Loucy (cell line): Measurements from ENCODE around the gene ZNF480.

ENCODE experiments used
- H2AFZ ChIP-seq: fragments of 200-600 bp; sonication (generic); 2 replicates; pipeline ENCODE4 v1.6.0; 2016; ENCODE audit warnings: antibody characterized with exemption, mild to moderate bottlenecking, low read length, moderate library complexity
- H3F3A ChIP-seq: fragments of 200-600 bp; 2 replicates; pipeline ENCODE4 v1.6.0; 2016; ENCODE audit warnings: antibody characterized with exemption, low read depth, mild to moderate bottlenecking
- H3K27me3 ChIP-seq: fragments of 200-600 bp; sonication (generic); 2 replicates; pipeline ENCODE4 v1.6.1; 2014; ENCODE audit warnings: low read length, mild to moderate bottlenecking; ENCODE audit not compliant: insufficient read depth, poor library complexity, severe bottlenecking
- H3K36me3 ChIP-seq: fragments of 200-600 bp; sonication (generic); 2 replicates; pipeline ENCODE4 v1.6.1; 2016; ENCODE audit warnings: low read length; ENCODE audit not compliant: insufficient read depth
- H3K4me1 ChIP-seq: fragments of 200-600 bp; sonication (generic); 2 replicates; pipeline ENCODE4 v1.5.1; 2014; ENCODE audit warnings: low read length, mild to moderate bottlenecking; ENCODE audit not compliant: insufficient read depth, poor library complexity, severe bottlenecking
- H3K4me2 ChIP-seq: fragments of 200-600 bp; sonication (generic); 2 replicates; pipeline ENCODE4 v1.6.0; 2014; ENCODE audit warnings: antibody characterized with exemption, low read length, low read depth, mild to moderate bottlenecking; ENCODE audit not compliant: poor library complexity, severe bottlenecking
- H3K4me3 ChIP-seq: fragments of 200-600 bp; sonication (generic); 2 replicates; pipeline ENCODE4 v1.5.1; 2014; ENCODE audit warnings: low read length, mild to moderate bottlenecking, mixed read lengths; ENCODE audit not compliant: poor library complexity, severe bottlenecking
- H3K79me2 ChIP-seq: fragments of 200-600 bp; sonication (generic); 2 replicates; pipeline ENCODE4 v1.6.1; 2014; ENCODE audit warnings: low read length; ENCODE audit not compliant: insufficient read depth
- H3K9ac ChIP-seq: fragments of 200-600 bp; sonication (generic); 2 replicates; pipeline ENCODE4 v1.6.0; 2014; ENCODE audit warnings: mild to moderate bottlenecking, low read depth, low read length, moderate library complexity; ENCODE audit not compliant: poor library complexity, severe bottlenecking
- H3K9me2 ChIP-seq: fragments of 200-600 bp; sonication (generic); replicated peaks from 2 replicates; pipeline ENCODE4 v1.6.1; 2016; ENCODE audit warnings: low read depth, low read length, mixed read lengths
- H3K9me3 ChIP-seq: fragments of 200-600 bp; sonication (generic); 2 replicates; pipeline ENCODE4 v1.6.1; 2014; ENCODE audit warnings: mild to moderate bottlenecking, antibody characterized with exemption, low read length, low read depth; ENCODE audit not compliant: insufficient read depth
- H4K20me1 ChIP-seq: fragments of 200-600 bp; sonication (generic); 2 replicates; pipeline ENCODE4 v1.6.0; 2014; ENCODE audit warnings: antibody characterized with exemption, low read length, mild to moderate bottlenecking; ENCODE audit not compliant: insufficient read depth, poor library complexity, severe bottlenecking
- CTCF ChIP-seq: fragments of 200-600 bp; sonication (generic); conservative IDR thresholded peaks from 2 replicates; pipeline ENCODE4 v1.5.1; 2014; ENCODE audit warnings: mild to moderate bottlenecking, antibody characterized with exemption, low read length
- EZH2phosphoT487 ChIP-seq: fragments of 200-600 bp; IDR thresholded peaks from 2 replicates; pipeline ENCODE4 v1.6.1; 2018; ENCODE audit warnings: antibody characterized with exemption, mild to moderate bottlenecking, moderate library complexity, borderline replicate concordance

ZNF480 gene

GRCh38 chr19:52331757-52332156, 34.8 kb downstream of the ZNF480 start:
- H3K4me2 ChIP-seq = no peak overlapping the region
- H3K4me3 ChIP-seq = no peak overlapping the region
- no peaks in the 10 kb centered on the region for H3K36me3 ChIP-seq
- no peaks in the 10 kb centered on the region for H3K27me3 ChIP-seq
- peaks cover 29% of the 10 kb centered on the region; the same call in 1 of the 2 replicates for H3K9me3 ChIP-seq
- no peaks in the 10 kb centered on the region for H3F3A ChIP-seq
- TF ChIP-seq EZH2phosphoT487 = no peak
- TF ChIP-seq CTCF = no peak
- H3K79me2 ChIP-seq = peaks cover 7% of the 10 kb centered on the region
- H3K9ac ChIP-seq = no peak overlapping the region
- H2AFZ ChIP-seq = no peak overlapping the region
- H3K4me1 ChIP-seq = no peaks in the 10 kb centered on the region
- H3K9me2 ChIP-seq = no peaks in the 10 kb centered on the region
- H4K20me1 ChIP-seq = no peaks in the 10 kb centered on the region

- H3K9me2 ChIP-seq = no peaks in the 10 kb centered on the region
- H3K36me3 ChIP-seq = no peaks in the 10 kb centered on the region
- peaks cover 23% of the 10 kb centered on the region for H3K79me2 ChIP-seq
- no peaks in the 10 kb centered on the region for H4K20me1 ChIP-seq
- no peak for TF ChIP-seq CTCF
- H3K9ac ChIP-seq = peak overlapping the region; percentile 99
- H3K4me1 ChIP-seq = peaks cover 8% of the 10 kb centered on the region
- no peaks in the 10 kb centered on the region for H3F3A ChIP-seq
- H3K27me3 ChIP-seq = no peaks in the 10 kb centered on the region
- H2AFZ ChIP-seq = peak overlapping the region; percentile 94
- H3K4me2 ChIP-seq = peak overlapping the region; percentile 32
- H3K4me3 ChIP-seq = peak overlapping the region; percentile 97
- peaks cover 22% of the 10 kb centered on the region; the same call in 1 of the 2 replicates for H3K9me3 ChIP-seq
Measured at GRCh38 chr19:52335768-52336116, 38.8 kb downstream of the ZNF480 start.

- peak within 1 kb of the TSS; percentile 91 for H3K4me2 ChIP-seq
- H2AFZ ChIP-seq = peak within 1 kb of the TSS; percentile 94
- H3F3A ChIP-seq = no peaks in the 10 kb centered on the region
- H3K9me2 ChIP-seq = no peaks in the 10 kb centered on the region
- TF ChIP-seq CTCF (no peak), EZH2phosphoT487 (no peak)
- peak within 1 kb of the TSS; percentile 99 for H3K9ac ChIP-seq
- H3K9me3 ChIP-seq = peaks cover 17% of the 10 kb centered on the region; the same call in 1 of the 2 replicates
- H3K79me2 ChIP-seq = peaks cover 23% of the 10 kb centered on the region
- H4K20me1 ChIP-seq = no peaks in the 10 kb centered on the region
- peak within 1 kb of the TSS; percentile 97 for H3K4me3 ChIP-seq
- H3K4me1 ChIP-seq = peaks cover 8% of the 10 kb centered on the region
- no peaks in the 10 kb centered on the region for H3K36me3 ChIP-seq
- H3K27me3 ChIP-seq = no peaks in the 10 kb centered on the region
Measured at GRCh38 chr19:52336117-52336790, 39.3 kb downstream of the ZNF480 start, which contains the start of gene ZNF610. Gene ZNF610 (plus strand): TSS chr19:52336243. CDS start chr19:52349173, 12,930 bp downstream.
